ENCODE data around the gene APOL6. TPM values are rescaled to one million over a fixed set of nuclear protein-coding genes. Genes with fewer than 3 reads are reported as not detected.
A peak's percentile ranks its signal among the peaks of the same experiment; 100 is the strongest.

APOL6 gene
- total and polyA plus RNA-seq, 9 of the 15 experiments (the other 6 are each of a cell fraction or from before 2014, with no cell fraction given), result 0.29 to 1.2 (median 0.70) TPM

DNA sequence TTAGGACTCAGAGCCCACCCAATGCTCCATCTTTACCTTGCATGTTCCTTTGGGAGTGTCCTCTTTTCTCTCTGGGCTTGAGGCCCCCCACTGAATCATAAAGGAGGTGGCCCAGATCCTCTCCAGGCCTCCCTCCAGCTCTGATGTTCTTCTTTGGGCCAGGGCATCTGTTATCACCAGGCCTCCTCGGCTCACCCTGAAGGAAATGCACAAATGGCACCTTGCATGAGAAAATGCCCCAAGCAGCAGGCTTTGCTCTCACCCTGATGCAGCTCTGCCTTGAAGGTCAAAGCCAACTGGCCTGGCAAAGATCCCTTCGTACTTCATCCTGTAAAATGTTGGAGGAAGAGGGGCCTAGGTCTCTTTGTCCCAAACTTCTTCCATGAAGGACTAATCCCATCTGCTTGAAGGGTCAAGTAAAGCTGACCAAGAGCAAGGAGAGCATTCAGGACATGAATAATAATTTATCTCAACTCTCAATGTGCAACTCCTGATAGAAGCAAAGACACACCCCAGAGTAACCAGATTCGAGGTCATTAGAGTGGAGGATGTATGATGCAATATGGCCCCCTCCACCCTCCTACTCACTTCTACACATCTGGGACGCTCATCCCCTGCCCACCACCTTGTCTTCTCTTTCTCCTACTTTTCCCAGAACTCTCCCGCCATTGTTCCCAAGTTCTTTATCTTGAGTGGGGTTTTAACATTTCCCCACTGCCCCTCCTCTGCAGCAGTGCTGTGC, 9.5 kb downstream of the APOL6 start (continued):
- TF ChIP-seq, protein P1, sequence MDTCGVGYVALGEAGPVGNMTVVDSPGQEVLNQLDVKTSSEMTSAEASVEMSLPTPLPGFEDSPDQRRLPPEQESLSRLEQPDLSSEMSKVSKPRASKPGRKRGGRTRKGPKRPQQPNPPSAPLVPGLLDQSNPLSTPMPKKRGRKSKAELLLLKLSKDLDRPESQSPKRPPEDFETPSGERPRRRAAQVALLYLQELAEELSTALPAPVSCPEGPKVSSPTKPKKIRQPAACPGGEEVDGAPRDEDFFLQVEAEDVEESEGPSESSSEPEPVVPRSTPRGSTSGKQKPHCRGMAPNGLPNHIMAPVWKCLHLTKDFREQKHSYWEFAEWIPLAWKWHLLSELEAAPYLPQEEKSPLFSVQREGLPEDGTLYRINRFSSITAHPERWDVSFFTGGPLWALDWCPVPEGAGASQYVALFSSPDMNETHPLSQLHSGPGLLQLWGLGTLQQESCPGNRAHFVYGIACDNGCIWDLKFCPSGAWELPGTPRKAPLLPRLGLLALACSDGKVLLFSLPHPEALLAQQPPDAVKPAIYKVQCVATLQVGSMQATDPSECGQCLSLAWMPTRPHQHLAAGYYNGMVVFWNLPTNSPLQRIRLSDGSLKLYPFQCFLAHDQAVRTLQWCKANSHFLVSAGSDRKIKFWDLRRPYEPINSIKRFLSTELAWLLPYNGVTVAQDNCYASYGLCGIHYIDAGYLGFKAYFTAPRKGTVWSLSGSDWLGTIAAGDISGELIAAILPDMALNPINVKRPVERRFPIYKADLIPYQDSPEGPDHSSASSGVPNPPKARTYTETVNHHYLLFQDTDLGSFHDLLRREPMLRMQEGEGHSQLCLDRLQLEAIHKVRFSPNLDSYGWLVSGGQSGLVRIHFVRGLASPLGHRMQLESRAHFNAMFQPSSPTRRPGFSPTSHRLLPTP (IDR thresholded peaks at IDR 0.05; ENCODE audit: borderline replicate concordance, extremely low read depth, insufficient read length), result no peak
- TF ChIP-seq THAP7 (CRISPR knock-in tag; IDR thresholded peaks at IDR 0.05) (no peak), ZNF584 (CRISPR knock-in tag; IDR thresholded peaks at IDR 0.05; ENCODE audit: low read depth) (no peak; the same call in 1 of the 2 replicates), EZH2 (IDR thresholded peaks at IDR 0.05; ENCODE audit: borderline replicate concordance, low read depth, low read length) (no peak), KLF13 (tag; IDR thresholded peaks at IDR 0.05; ENCODE audit: borderline replicate concordance, low read depth) (no peak), CXXC5 (CRISPR knock-in tag; IDR thresholded peaks at IDR 0.05) (0 out of 2 replicates have a peak, but pooled peaks have one; percentile 27), FUS (optimal IDR thresholded peaks at IDR 0.05; ENCODE audit: low read depth, low read length) (no peak), DPF2 (IDR thresholded peaks at IDR 0.05) (peak; percentile 39; the same call in 1 of the 2 replicates), ZNF12 (CRISPR knock-in tag; IDR thresholded peaks at IDR 0.05) (no peak), ZNF316 (IDR thresholded peaks at IDR 0.05) (no peak), SMARCE1 (IDR thresholded peaks at IDR 0.05) (no peak; the same call in 1 of the 2 replicates), ZNF347 (CRISPR knock-in tag; IDR thresholded peaks at IDR 0.05; ENCODE audit: low read depth) (no peak), RCOR1 (IDR thresholded peaks at IDR 0.05; ENCODE audit: borderline replicate concordance in 1 of 2, low read depth in 2 of 2, low read length in 2 of 2) (peak in 1 of 2 experiments; percentile 90; a peak in 2 of 4 replicates), TFAP4 (CRISPR knock-in tag; IDR thresholded peaks at IDR 0.05; ENCODE audit: borderline replicate concordance) (no peak), CEBPG (CRISPR knock-in tag; IDR thresholded peaks at IDR 0.05) (peak; percentile 91), CEBPG (tag; conservative IDR thresholded peaks at IDR 0.05 in 1 of 2, IDR thresholded peaks at IDR 0.05 in 1 of 2) (peak; percentile 80 to 97), ZNF444 (CRISPR knock-in tag; IDR thresholded peaks at IDR 0.05) (no peak)
- TF ChIP-seq, protein P2, sequence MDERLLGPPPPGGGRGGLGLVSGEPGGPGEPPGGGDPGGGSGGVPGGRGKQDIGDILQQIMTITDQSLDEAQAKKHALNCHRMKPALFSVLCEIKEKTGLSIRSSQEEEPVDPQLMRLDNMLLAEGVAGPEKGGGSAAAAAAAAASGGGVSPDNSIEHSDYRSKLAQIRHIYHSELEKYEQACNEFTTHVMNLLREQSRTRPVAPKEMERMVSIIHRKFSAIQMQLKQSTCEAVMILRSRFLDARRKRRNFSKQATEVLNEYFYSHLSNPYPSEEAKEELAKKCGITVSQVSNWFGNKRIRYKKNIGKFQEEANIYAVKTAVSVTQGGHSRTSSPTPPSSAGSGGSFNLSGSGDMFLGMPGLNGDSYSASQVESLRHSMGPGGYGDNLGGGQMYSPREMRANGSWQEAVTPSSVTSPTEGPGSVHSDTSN (CRISPR knock-in tag; IDR thresholded peaks at IDR 0.05; ENCODE audit: low read depth), result no peak
- TF ChIP-seq, protein P2 (tag; conservative IDR thresholded peaks at IDR 0.05; ENCODE audit: low read depth), result no peak
